Suprapubic skin (tissue), 4 donors: ENCODE measurements around the gene HERC4. TPM values are rescaled to one million over a fixed set of nuclear protein-coding genes. Genes with fewer than 3 reads are reported as not detected.

Experiments used
- DNase-seq, 2 donors: peaks; one replicate each; pipeline ENCODE4 v3.0.0-alpha.2; 2019; ENCODE audit warnings: low spot score in 2 of 2
- H3K27ac ChIP-seq: fragments of 200-600 bp; sonication (generic); one replicate; pipeline ENCODE4 v1.5.1; 2019
- H3K27me3 ChIP-seq: fragments of 200-600 bp; sonication (generic); one replicate; pipeline ENCODE4 v1.5.1; 2019
- H3K36me3 ChIP-seq: fragments of 200-600 bp; sonication (generic); one replicate; pipeline ENCODE4 v1.5.1; 2019
- H3K4me1 ChIP-seq: fragments of 200-600 bp; sonication (generic); one replicate; pipeline ENCODE4 v1.5.1; 2019
- H3K4me3 ChIP-seq: fragments of 200-600 bp; sonication (generic); one replicate; pipeline ENCODE4 v1.5.1; 2019; ENCODE audit warnings: mild to moderate bottlenecking
- H3K9me3 ChIP-seq: fragments of 200-600 bp; sonication (generic); one replicate; pipeline ENCODE4 v1.5.1; 2019
- EP300 ChIP-seq: sonication (generic); formaldehyde crosslinking; IDR thresholded peaks from one replicate; pipeline ENCODE4 v1.6.1; 2017; ENCODE audit warnings: antibody characterized with exemption
- POLR2A ChIP-seq, 2 donors: fragments of 450-650 bp; IDR thresholded peaks; one replicate each; pipeline ENCODE4 v1.6.1; 2017; ENCODE audit warnings: antibody characterized with exemption in 2 of 2, mild to moderate bottlenecking in 2 of 2, moderate library complexity in 2 of 2
- POLR2AphosphoS5 ChIP-seq, 3 donors: sonication (generic); formaldehyde crosslinking; IDR thresholded peaks; one replicate each; pipeline ENCODE4 v1.6.1; 2017; ENCODE audit warnings: antibody characterized with exemption in 3 of 3
- WGBS: methylation state at CpG from one replicate; pipeline ENCODE4 v1.1.5; 2018; 5-methylcytosine and 5-hydroxymethylcytosine counted together
- total RNA-seq, 4 donors: library from RNA; depleted of rRNA; stranded (reverse); fragments of >200 nt; gene quantifications; one replicate each; pipeline ENCODE4 v1.1.0, GENCODE V29; 2016
- TF ChIP-seq, protein P1 (sequence below), 2 donors: fragments of 200-600 bp in 1 of 2; fragments of 450-650 bp in 1 of 2; sonication (generic) in 1 of 2; IDR thresholded peaks; one replicate each; pipeline ENCODE4 v1.5.1; 2016 to 2019; ENCODE audit warnings: antibody characterized with exemption in 2 of 2, mild to moderate bottlenecking in 1 of 2, moderate library complexity in 1 of 2

Gene HERC4
- total RNA-seq, 4 donors from 2014 or later, result 25.8 to 92.1 (median 31.4) TPM

DNA sequence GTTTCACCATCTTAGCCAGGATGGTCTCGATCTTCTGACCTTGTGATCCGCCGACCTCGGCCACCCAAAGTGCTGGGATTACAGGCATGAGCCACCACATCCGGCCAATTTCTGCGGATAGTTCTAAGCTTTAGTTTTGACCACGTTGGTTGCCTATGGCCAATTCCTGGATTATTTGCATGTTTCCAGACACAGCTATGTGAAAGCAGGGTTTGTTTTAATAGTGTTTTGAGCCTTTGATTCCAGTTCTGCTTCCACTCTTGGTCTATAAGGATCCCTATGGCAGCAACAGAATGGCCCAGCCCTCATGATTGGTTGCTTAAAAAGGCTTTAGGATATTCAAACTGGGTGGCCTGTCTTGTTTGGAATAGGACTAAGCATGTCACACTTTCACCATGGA is 171.5 kb downstream of the HERC4 start:
- WGBS, result 89% methylated on average over 7 of the region's 7 CpGs
- Histone ChIP-seq H3K27ac (no peak overlapping the region), H3K4me1 (no peaks in the 10 kb centered on the region), H3K4me3 (no peak overlapping the region), H3K27me3 (no peaks in the 10 kb centered on the region), H3K9me3 (no peaks in the 10 kb centered on the region), H3K36me3 (peaks cover 71% of the 10 kb centered on the region)
- no peak for DNase-seq
- TF ChIP-seq POLR2A (IDR thresholded peaks at IDR 0.05), result no peak
- no peak for TF ChIP-seq POLR2AphosphoS5 (IDR thresholded peaks at IDR 0.05)
- TF ChIP-seq, protein P1, sequence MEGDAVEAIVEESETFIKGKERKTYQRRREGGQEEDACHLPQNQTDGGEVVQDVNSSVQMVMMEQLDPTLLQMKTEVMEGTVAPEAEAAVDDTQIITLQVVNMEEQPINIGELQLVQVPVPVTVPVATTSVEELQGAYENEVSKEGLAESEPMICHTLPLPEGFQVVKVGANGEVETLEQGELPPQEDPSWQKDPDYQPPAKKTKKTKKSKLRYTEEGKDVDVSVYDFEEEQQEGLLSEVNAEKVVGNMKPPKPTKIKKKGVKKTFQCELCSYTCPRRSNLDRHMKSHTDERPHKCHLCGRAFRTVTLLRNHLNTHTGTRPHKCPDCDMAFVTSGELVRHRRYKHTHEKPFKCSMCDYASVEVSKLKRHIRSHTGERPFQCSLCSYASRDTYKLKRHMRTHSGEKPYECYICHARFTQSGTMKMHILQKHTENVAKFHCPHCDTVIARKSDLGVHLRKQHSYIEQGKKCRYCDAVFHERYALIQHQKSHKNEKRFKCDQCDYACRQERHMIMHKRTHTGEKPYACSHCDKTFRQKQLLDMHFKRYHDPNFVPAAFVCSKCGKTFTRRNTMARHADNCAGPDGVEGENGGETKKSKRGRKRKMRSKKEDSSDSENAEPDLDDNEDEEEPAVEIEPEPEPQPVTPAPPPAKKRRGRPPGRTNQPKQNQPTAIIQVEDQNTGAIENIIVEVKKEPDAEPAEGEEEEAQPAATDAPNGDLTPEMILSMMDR (IDR thresholded peaks at IDR 0.05), result no peak
- TF ChIP-seq EP300, result no peak

DNA sequence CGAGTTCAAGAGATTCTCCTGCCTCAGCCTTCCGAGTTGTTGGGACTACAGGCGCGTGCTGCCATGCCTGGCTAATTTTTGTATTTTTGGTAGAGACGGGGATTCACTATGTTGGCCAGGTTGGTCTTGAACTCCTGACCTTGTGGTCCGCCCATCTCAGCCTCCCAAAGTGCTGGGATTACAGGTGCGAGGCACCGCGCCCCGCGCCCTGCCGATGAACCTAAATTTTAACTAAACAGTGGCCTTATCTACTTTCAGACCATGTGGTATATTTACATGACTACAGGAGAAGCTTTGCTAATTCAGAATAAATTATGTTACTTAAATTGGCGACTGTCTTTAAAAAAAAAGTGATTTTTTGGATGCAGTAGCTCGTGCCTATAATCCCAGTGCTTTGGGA is 181.4 kb downstream of the HERC4 start:
- Histone ChIP-seq H3K4me3 (no peak overlapping the region), H3K27ac (no peak overlapping the region), H3K36me3 (peaks cover 91% of the 10 kb centered on the region), H3K9me3 (no peaks in the 10 kb centered on the region), H3K27me3 (no peaks in the 10 kb centered on the region), H3K4me1 (peaks cover 4% of the 10 kb centered on the region)
- no peak for DNase-seq
- WGBS, result 94% methylated on average over 14 of the region's 14 CpGs
- TF ChIP-seq, protein P1 (IDR thresholded peaks at IDR 0.05), result no peak
- TF ChIP-seq POLR2AphosphoS5 (IDR thresholded peaks at IDR 0.05), result no peak

DNA sequence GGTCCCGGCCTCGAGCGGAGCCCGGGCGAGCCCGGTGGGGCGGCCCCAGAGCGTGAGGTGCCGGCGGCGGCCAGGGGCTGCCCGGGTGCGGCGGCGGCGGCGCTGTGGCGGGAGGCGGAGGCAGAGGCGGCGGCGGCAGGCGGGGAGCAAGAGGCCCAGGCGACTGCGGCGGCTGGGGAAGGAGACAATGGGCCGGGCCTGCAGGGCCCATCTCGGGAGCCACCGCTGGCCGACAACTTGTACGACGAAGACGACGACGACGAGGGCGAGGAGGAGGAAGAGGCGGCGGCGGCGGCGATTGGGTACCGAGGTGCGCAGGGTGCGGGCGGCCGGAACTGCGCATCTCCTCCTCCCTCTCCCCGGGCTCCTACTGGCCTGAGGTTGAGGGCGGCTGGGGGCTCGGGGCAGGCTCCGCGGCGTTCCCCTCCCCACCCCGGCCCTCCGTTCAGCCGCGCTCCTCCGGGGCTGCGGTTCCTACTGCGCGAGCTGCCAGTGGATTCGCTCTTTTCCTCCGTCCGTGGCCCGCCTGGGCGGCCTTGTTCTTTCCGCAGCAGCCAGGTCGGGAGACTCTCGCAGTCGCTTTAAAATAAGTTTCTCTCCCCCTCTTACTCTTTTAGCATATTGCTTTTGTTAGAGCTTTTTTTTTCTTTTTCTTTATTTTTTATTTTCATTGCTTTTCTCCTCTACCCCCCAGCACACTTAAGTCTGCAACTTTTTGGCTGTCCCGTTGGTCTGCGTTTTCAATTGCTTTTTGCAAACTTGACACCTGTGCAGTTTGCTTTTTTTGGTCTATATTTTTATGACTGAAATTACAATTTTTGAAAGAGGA is 190.0 kb downstream of the HERC4 start:
- TF ChIP-seq, protein P1 (IDR thresholded peaks at IDR 0.05), result no peak
- TF ChIP-seq POLR2AphosphoS5 (IDR thresholded peaks at IDR 0.05), result peak in 2 of 3 donors; percentile 35 to 50
- peak overlapping the region; percentile 100 for H3K27ac ChIP-seq
- peaks cover 29% of the 10 kb centered on the region for H3K4me1 ChIP-seq
- H3K27me3 ChIP-seq, result no peaks in the 10 kb centered on the region
- under 1% methylated on average over 52 of the region's 73 CpGs for WGBS
- peaks cover 32% of the 10 kb centered on the region for H3K36me3 ChIP-seq
- peak; percentile 88 to 92 for DNase-seq
- no peaks in the 10 kb centered on the region for H3K9me3 ChIP-seq
- H3K4me3 ChIP-seq, result peak overlapping the region; percentile 90

DNA sequence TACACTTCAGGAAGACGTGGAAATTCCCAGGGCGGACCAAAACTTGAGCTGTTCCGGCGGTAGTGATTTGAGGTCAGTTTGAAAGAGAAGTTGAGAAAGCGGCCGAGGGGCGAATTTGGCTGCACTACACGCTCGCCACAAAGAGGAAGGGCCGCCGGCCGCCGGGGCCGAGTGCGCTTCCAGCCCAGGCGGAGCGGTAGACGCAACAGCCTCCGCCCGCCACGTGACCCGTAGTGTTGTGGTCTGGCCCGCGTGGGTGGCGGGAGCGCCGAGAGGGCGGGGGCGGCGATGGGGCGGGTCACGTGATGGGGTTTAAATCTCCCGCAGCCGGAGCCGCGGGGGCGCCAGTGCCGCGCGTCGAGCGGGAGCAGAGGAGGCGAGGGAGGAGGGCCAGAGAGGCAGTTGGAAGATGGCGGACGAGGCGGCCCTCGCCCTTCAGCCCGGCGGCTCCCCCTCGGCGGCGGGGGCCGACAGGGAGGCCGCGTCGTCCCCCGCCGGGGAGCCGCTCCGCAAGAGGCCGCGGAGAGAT is 190.7 kb downstream of the HERC4 start, which contains the start of gene SIRT1:
Gene SIRT1, plus strand, starts transcription at position 344 of the 529 bp plus-strand sequence. Its CDS starts 66 bp downstream, at position 410.
- Histone ChIP-seq H3K27ac (peak within 1 kb of the TSS; percentile 100), H3K4me3 (peak within 1 kb of the TSS; percentile 90), H3K36me3 (peaks cover 25% of the 10 kb centered on the region), H3K4me1 (peaks cover 29% of the 10 kb centered on the region), H3K27me3 (no peaks in the 10 kb centered on the region), H3K9me3 (no peaks in the 10 kb centered on the region)
- WGBS, result 1% methylated on average over 49 of the region's 62 CpGs
- DNase-seq, result peak; percentile 98 to 99
- TF ChIP-seq, protein P1 (IDR thresholded peaks at IDR 0.05), result no peak
- peak; percentile 65 to 85 for TF ChIP-seq POLR2A (IDR thresholded peaks at IDR 0.05)
- peak; percentile 65 to 98 (median 94) for TF ChIP-seq POLR2AphosphoS5 (IDR thresholded peaks at IDR 0.05)

DNA sequence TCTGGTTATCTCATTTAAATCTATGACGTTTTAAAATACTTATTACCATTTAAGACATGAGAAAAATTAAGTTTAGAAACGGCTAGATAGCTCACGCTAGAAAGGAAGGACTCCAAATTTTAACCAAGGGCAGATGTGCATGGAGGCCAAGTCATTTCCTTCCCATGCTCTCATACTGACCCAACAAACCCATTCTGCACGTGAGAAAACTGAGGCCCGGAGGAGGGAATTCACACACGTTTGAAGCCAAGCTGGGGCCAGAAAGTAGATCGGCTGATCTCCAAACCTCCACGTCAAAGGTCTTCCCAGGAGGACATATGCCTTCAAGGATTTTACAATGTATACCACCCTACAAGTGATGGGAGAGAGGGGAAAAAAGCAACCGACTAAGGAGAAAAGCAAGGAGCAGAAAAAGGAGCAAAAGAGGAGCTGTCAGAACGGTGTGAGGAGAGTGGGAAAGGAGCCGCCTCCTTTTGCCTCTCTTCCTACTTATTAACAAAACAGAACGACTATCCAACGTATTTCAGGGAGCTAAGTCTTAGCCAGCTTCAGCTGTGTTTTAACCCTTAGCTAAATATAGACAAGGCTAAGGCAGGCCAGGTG is 191.3 kb downstream of the HERC4 start:
- H3K4me1 ChIP-seq, result peaks cover 24% of the 10 kb centered on the region
- no peaks in the 10 kb centered on the region for H3K9me3 ChIP-seq
- H3K27ac ChIP-seq, result peak overlapping the region; percentile 100
- peak overlapping the region; percentile 90 for H3K4me3 ChIP-seq
- H3K27me3 ChIP-seq, result no peaks in the 10 kb centered on the region
- WGBS, result 14% methylated on average over 13 of the region's 13 CpGs
- TF ChIP-seq, protein P1 (IDR thresholded peaks at IDR 0.05), result no peak
- TF ChIP-seq POLR2A (IDR thresholded peaks at IDR 0.05), result no peak
- peaks cover 19% of the 10 kb centered on the region for H3K36me3 ChIP-seq
- no peak for DNase-seq
